GM19468 (cell line): ENCODE data around the gene ROPN1L.
A peak's percentile ranks its signal among the peaks of the same experiment; 100 is the strongest.

Experiments
- ATAC-seq: cut with Tn5 transposase; IDR thresholded peaks from one replicate; pipeline ENCODE4 v1.9.1; 2021; ENCODE audit warnings: mild to moderate bottlenecking, moderate library complexity, moderate number of reproducible peaks; ENCODE audit not compliant: unreplicated experiment; ENCODE audit errors: extremely low read depth

The ROPN1L gene

GRCh38 chr5:10424124-10424731 is 17.5 kb upstream of the ROPN1L start:
- ATAC-seq: no peak

GRCh38 chr5:10427201-10427600 is 14.5 kb upstream of the ROPN1L start:
- ATAC-seq: no peak

GRCh38 chr5:10427978-10428377 is 13.7 kb upstream of the ROPN1L start:
- no peak for ATAC-seq

GRCh38 chr5:10431415-10431814 is 10.3 kb upstream of the ROPN1L start:
- ATAC-seq: no peak

GRCh38 chr5:10432059-10433008 is 9.3 kb upstream of the ROPN1L start:
- no peak for ATAC-seq

GRCh38 chr5:10434392-10434791 is 7.3 kb upstream of the ROPN1L start:
- no peak for ATAC-seq

GRCh38 chr5:10438301-10438700 is 3.4 kb upstream of the ROPN1L start:
- ATAC-seq: no peak

GRCh38 chr5:10439692-10440091 is 2.0 kb upstream of the ROPN1L start:
- no peak for ATAC-seq

- ATAC-seq: no peak
Observed at GRCh38 chr5:10440367-10440990, 1.2 kb upstream of the ROPN1L start.

- peak; percentile 19 for ATAC-seq
Observed at GRCh38 chr5:10441992-10442435, 335 bp downstream of the ROPN1L start.

GRCh38 chr5:10442576-10442975 is 897 bp downstream of the ROPN1L start:
- ATAC-seq: no peak

- ATAC-seq: no peak
Observed at GRCh38 chr5:10445352-10445751, 3.7 kb downstream of the ROPN1L start.

GRCh38 chr5:10446490-10446889 is 4.8 kb downstream of the ROPN1L start:
- ATAC-seq: no peak

- ATAC-seq: no peak
Observed at GRCh38 chr5:10447041-10447440, 5.4 kb downstream of the ROPN1L start.

GRCh38 chr5:10448754-10449360 is 7.2 kb downstream of the ROPN1L start:
- ATAC-seq: no peak

GRCh38 chr5:10451137-10451824 is 9.6 kb downstream of the ROPN1L start:
- ATAC-seq: no peak

- no peak for ATAC-seq
Observed at GRCh38 chr5:10452768-10453331, 11.2 kb downstream of the ROPN1L start.

GRCh38 chr5:10453545-10453944 is 11.9 kb downstream of the ROPN1L start:
- ATAC-seq: no peak

GRCh38 chr5:10454591-10455276 is 13.1 kb downstream of the ROPN1L start:
- ATAC-seq: no peak
